Measurements from ENCODE around the gene ADGRG6.

ADGRG6 gene

DNA sequence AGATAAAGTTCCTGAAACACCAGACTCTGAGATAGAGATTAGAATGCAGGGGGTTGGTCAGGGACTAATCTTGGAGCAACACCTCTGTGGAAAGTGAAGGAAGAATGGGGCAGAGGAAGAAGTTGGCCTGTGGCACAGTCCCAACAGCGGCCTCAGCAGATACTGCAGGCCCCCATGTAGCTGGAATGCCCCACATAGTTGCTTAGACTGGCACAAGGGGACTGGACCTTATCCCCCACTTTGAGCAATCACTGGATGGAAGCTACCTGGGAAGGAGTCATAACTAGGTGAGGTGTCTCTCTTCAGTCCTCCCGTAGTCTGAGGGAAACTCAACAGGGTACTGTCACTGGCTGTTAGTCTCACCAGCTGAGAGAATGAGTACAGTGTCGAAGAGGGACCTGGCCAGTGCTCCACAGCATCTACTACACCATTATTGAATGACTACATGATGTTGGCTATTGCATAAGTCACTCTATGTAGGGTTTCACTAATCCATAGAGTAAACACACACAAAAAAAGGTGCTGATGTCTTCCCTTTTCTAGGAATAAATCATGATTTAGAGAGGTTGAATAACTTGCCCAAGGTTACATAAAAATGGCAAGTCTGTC, 47.5 kb downstream of the ADGRG6 start:
- DNase-seq: no peak

DNA sequence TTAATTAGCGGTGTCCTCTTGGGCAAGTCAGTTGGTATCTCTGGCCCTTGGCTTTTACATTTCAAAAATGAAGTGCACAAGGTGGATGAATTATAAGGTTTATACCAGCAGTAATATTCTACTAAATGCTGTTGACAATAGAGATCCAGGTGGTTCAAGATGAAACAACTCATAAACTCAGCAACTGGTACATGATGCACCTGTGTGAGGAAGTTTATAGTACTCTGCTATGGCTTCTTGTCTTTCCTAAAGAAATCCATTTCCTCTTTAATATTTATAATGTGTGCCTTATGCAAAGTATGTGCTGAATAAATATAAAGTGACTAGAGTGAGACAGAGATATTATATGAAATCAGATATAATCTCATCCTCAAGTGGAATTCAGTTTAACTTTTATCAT, 48.5 kb downstream of the ADGRG6 start:
- DNase-seq: no peak

DNA sequence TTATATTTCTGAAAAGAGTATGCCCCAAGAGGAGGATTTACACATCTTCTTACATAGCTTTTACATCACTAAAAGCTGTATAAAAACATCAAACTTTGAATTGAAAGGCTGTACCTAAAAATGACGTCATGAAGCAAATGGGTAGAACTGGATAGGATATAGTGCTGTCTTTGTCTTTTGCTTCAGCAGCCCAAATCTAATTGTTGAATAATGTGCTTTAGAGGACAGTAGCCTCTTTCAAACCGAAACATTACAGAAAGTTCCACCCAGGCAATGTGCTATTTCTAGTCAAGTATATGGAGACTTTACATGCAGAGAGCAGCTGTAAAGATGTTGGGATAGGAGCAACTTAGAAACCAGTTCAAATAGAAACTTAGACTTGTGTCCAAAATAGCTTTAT, 51.9 kb downstream of the ADGRG6 start:
- DNase-seq: no peak

DNA sequence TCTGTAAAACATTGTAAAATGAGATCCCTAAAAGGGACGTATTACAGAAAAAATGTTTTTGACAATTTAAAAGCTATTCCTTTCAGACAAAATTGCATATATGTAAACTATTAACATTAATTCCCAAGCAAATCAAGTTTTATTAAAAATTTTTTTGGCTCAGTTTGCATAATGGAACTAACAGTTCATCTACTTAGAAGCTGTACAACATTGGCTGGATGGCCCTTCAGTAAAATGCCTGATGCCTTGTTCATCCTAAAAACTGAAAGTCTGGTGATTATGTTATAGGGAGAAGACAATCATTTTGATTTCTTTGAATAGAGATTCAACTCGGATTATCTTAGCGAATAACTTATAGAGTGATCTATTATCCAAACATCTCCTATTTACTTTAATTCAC, 52.8 kb downstream of the ADGRG6 start:
- no peak for DNase-seq

DNA sequence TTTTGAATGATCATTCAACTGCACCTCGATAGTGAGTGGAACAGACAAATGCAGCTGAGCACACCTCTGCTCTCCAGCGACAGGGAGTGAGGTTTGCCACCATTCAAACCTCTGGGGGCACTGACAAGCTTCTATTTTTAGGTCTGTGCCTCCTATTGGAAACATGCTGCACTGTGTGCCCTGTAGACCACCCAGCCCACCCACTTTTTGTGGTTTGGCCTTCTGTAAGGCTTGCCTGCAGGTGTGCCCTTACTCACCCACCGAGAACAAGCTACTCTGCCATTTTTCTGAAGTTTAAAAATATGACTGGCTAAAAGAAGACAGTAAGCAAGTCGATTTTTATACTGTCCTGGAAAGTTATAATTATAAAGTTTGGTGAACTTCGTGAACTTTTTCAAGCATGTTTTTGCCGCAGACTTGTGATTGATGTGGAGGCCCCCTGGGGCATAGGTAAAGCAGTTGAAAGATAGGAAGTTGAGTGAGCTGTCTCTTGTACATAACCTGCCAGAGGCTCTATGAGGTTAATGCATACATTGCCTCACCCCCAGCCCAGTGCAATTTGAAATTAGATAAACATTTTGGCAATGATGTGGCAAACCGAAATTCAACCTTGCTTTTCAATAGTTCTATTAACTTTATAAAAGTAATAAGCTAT, 53.8 kb downstream of the ADGRG6 start:
- DNase-seq: no peak

DNA sequence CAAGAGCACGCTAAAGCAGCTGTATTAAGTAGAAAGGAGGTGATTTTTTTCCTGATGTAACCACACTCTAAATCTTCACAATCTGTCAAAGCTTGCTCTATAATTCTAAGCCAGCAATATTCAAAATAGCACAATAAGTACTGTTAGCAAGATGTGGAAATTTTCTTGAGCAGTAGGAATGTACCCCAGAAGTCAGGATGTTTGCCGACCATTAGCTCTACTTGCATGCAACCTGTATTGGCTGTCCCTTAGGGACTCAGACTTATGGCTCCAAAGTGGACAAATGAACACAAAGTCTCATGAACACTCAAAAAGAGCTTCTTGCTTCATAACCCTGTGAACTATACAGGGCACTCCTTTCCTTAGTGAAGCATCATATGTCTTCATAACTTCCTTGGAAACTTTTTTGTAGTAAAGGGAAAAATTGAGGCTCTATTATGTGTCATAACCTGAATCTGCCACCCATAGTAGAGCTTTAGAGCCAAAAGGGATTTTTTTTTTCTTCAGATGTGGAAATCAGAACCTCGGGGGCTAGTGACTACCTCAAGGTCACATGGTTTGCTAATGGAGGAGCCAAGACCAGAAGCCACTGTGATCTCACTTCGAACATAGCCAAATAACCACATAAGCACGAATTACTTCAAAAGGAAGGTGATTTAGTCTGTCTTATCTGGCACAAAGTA, 54.5 kb downstream of the ADGRG6 start:
- no peak for DNase-seq

DNA sequence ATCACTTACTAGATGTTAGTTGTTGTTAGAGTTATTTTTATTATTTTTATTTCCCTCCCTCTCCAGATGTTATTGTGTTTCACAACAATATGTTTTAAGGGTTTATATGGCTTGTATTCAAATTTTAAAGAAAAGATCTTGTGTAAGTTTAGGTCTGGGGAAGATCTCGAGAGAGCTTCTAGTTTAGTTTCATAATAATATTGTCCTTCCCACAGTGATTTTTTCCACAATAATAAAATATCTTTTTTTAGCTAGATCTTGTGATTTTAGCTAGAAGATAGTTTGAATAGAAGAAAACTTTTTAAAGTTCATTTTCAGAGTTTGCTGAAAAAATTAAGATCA, 55.0 kb downstream of the ADGRG6 start:
- DNase-seq: no peak

DNA sequence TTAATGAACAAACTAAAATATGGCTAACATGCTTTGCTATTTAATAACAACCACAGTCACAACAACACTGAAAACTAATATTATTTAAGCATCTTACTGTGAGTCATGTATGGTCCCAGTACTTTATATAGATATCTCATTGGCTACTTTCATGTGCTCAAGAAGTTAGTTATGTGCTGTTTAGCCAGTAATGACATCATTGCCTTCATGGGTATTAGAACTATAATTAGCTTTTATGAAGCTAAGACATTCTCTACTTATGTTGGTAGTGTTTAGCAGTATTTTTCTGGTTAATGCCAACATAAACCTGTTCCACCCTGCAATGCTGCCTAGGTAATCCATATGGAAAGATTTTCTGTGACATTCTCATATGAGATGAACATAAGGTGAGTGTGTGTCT, 56.1 kb downstream of the ADGRG6 start:
- DNase-seq: no peak

DNA sequence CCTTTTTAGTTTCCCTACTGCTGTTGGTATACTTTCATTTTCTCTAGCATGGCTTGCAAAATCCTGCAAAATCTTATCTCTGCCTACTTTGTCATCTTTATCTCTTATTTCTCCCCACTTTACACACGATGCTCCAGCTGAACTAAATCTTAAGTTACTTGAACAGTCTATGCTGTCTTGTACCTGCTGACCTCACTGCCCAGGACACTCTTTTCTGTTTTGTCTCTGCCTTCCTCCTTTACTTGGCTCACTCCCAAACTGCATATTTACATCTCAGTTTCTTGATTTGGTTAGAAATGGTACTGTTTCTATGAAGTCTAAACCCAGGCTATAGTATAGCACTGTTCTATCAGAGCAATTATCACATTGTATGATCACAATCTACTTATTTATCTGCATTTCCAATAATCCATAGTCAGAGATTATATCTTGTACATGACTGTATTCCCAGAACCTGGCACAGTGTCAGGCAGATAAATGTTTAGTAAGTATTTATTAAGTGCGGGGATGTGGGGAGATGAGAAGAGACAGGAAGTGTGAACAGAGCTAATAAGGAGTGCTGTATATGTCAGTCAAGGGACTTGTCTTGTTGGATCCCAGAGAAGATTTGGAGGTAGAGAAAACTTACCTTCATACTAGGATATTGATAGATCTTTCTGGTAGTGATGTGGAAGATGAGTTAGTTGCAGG, 57.6 kb downstream of the ADGRG6 start:
- DNase-seq: no peak

DNA sequence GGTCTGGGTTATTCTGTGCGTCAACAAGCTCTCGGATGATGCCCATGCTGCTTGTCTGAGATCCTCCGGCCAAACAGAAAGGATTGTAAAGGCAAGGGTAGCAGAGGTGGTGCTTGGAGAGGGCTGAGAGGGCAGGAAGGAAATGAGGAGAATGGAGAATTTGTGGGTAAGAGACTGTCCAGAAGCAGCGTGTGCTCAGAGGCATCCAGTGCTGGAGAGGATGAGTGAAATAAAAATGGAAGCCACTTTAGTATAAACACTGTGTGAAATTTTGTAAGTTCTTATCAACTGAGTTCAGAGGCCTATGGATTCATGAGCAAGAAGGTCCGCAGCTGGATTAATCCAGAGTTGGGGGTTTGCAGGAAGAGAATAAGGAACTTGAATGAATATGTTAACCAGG, 59.5 kb downstream of the ADGRG6 start:
- DNase-seq: no peak

DNA sequence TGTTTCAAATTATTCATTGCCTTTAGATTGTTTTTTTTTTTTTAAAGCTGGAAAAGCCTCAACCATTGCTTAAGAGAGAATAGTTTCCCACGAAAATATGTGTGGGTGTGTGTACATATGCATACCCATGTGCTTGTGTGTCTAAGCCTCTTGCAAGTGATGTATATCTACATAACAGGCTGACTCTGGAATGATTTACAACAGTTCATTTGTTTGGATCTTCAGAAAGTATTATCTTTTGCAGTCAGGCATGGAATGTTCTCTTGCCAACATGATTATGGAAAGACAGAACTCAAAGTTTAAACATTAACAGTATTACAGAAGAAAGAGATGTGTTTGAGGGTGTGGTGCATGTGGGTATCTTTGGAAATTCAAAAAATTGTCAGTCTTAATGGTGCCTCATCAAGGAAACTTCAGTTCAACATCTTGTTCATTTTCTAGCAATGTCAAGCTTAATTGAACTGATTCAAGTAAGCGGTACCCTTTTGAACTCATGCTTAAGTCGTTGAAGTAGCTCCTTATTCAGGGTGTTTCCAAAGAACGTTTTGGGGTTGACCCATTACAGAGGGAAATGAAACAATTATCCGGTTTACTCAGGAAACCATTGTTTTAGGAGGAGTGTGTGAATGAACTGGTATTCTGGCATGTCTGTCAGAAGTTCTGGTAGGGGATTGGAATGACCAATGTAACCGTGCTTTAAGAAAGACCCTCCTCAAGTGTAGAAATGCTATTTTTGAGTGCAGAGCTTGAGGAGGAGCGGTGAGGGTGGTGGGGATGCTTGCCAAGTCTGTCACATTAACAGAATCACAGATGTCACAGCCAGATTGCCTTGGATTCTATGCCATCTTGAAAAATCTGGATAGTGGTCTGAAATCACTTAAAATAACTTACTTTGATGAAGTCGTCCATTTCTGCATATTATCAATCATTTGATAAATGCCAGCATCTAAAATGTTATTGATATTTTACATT, 60.3 kb downstream of the ADGRG6 start:
- DNase-seq: no peak

DNA sequence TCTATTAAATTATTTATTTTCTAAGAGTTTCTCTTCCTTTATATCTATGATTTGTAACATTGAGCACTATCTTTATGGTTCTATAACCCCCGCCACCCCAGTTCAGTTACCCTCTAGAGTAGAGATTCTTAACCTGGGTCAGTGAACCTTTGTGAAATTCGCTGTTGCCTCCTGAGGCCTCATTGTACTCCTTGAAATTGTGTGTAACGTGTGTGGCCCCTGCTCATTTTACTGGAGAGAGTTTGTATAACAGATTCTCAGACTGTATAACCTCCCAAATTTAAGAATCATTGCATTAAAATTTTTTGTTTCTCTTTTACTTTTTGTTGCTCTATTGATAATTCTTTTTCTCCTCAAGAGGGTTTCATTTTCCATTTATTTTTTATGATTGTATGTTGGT, 65.3 kb downstream of the ADGRG6 start:
- DNase-seq: no peak

DNA sequence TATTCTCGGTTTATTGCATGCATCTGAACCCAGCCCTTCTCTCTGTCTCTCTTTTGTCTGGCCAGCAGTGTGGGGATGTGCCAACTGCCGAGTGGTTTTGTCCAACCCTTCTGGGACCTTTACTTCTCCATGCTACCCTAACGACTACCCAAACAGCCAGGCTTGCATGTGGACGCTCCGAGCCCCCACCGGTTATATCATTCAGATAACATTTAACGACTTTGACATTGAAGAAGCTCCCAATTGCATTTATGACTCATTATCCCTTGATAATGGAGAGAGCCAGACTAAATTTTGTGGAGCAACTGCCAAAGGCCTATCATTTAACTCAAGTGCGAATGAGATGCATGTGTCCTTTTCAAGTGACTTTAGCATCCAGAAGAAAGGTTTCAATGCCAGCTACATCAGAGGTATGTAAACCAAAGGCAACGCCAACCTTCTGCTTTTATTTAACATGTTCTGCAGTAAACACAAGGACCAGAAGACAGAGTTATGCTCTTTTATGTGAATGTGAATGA, 65.8 kb downstream of the ADGRG6 start:
- DNase-seq: no peak

DNA sequence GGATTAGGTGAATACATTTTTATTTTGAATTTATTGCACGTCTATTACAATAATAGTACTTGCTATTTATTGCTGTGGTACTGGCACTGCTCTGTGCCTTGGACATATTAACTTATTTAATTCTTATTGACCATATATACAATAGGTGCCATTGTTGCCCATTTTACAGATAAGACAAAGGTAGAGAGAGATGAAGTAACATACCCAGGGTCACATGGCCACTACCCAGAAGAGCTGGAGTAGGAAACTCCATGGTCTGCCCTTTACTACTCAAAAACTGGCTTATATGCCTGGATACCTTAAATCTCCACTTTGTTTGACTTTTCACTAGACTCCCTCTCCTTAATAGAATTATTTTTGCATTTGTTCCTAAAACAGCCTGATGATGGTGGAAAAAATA, 67.5 kb downstream of the ADGRG6 start:
- DNase-seq: no peak

DNA sequence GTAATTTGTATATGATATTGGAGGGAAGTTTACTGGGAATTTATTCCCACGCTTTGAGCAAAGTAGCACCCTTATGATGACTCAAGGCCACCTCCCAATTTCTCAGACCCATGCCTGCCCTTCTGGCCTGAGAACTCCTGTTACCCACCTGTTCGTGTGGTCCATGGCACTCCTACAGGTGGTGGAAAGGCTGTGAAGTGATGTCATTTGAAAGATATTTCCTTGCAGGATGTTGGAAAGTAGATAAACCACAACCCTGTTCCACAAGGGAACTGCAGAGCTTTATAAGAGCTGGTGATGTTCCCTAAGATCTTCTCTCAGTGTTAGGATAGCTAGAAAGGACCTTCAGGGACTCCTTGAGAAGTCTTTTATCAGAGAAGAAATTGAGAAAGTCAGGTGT, 70.5 kb downstream of the ADGRG6 start:
- no peak for DNase-seq

DNA sequence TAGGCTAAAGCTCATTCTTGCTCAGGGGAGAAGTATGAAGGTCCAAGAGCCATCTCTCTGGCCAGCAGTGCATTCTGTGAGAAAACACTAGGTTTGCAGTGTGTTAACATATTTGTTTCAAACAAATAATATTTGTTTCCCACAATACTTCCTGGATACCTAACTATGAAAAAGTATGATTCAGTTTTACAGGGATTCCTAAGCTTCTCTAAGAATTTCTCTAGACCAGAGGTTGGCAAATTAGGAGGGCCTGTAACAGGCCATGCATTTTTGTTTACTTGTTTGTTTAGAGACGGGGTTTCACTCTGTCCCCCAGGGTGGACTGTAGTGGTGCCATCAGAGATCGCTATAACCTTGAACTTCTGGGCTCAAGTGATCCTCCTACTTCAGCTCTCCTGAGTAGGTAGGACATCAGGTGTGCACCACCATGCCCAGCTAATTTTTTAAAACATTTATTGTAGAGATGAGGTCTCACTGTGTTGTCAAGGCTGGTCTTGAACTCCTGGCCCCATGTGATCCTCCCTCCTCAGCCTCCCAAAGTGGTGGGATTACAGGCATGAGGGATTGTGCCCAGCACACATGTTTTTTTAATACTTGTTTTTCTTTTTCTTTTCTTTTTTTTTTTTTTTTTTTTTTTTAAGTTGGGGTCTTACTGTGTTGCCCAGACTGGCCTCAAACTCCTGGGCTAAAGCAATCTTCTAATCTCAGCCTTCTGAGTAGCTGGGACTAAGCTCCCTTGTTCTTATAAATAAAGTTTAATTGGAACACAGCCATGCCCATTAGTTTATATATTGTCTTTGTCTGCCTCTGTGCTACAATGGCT, 71.7 kb downstream of the ADGRG6 start:
- no peak for DNase-seq

DNA sequence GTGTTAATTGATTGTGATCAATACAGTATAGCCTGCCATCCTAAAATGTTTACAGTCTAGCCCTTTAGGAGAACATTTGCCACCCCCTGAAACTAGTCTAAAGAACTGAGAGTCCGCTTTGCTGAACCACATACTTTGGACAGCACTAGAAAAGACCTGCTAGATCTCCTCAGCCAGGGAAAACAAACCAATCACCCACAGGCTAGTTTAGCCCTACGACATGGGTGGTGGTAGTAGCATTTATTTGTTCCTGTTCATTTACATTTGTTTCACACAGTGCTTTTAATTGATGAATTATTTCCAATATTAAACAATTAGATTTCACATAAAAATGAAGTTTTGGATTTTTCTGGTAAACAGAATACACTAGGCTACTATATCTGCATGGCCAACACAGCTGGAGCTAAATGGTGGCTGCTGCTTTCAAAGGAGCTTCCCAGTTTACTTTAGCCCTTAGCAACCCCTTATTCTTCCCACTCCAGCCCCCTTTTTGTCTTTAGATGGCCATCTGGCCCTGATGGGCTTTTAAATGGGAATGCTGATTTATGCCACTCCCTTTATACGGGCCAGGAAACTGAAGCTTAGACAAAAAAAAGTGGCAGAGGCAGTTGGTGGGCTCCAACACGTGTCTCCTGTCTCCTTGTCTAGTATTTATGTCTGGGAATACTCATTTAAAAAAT, 72.4 kb downstream of the ADGRG6 start:
- no peak for DNase-seq

DNA sequence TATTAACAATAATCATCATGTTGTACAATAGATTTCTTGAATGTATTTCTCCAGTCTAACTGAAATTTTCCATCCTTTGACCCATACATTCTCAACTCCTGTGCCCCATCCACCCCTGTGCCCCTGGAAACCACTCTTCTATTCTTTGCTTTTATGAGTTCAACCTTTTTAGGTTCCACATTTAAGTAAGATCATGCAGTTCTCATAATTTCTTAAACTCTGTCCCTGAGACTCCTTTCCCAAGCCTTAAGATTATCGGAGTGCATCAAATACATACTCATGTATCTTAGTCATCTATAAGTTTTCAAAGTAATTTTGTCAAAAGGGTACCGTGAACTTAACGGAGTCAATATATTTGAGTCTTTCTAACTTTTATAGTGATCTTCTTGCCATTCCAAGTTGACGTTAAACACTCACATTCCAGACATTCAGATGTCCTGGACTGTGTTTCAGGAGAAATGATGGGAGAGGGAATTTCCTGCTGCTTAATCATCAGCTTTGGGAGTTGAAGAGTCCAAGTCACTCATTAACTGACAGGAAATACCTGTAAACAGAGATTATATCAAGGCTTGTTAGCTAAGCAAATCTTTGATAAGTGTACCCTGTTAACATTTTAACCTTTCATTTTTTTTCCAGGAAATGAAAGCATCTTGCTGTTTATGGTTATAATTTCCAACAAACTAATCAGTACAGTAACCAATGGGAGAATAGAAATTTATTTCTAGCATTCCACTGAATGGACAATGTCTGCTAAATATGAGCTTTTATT, 73.3 kb downstream of the ADGRG6 start:
- no peak for DNase-seq

DNA sequence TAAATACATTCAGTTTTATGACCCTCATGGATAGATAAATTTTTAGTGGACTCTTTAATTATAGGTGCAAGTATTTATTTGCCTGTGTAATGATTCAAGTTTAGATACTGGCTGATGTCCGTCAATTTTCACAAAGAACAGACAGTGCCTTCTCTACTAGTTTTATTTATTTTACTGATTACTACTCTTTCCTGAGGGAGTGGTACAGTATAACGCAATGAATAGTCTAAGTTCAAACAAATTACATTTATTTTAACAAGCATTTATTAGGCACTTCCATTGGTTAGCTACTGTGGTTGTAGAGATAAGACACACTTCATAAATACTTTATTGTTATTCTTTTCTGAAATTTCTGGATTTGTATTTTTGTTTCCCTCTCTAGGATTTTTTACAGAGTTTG, 74.3 kb downstream of the ADGRG6 start:
- no peak for DNase-seq
